Measurements from ENCODE around the gene TRPM3. TPM values are rescaled to one million over a fixed set of nuclear protein-coding genes. Genes with fewer than 3 reads are reported as not detected.

Gene TRPM3
- total RNA-seq, 1 experiment from 2014 or later: 0.26 TPM

GRCh38 chr9:70994582-70994981 is 126.8 kb downstream of the TRPM3 start:
- TF ChIP-seq EZH2 (IDR thresholded peaks at IDR 0.05; ENCODE audit: low read depth): no peak
- no peak overlapping the region for H2AFZ ChIP-seq
- no peaks in the 10 kb centered on the region for H3K27me3 ChIP-seq (ENCODE audit: insufficient read depth, low read depth)
- no peaks in the 10 kb centered on the region for H3K79me2 ChIP-seq (ENCODE audit: low read depth)
- CTCF ChIA-PET: no interaction called here
- no peak overlapping the region for H3K4me2 ChIP-seq
- H3K4me1 ChIP-seq (replicated peaks; ENCODE audit: insufficient read depth): no peaks in the 10 kb centered on the region
- H3K9me2 ChIP-seq (ENCODE audit: insufficient read depth): no peaks in the 10 kb centered on the region
- BruUV-seq (replicated peaks): no TSS peak
- H3K9me3 ChIP-seq (ENCODE audit: insufficient read depth, low read depth): no peaks in the 10 kb centered on the region
- H3K36me3 ChIP-seq (ENCODE audit: low read depth): no peaks in the 10 kb centered on the region
- H3F3A ChIP-seq (ENCODE audit: insufficient read depth, low read depth): no peaks in the 10 kb centered on the region
- H3K4me3 ChIP-seq: no peak overlapping the region
- intact Hi-C loops (cut with micrococcal nuclease; ENCODE audit: unreplicated experiment): no loop called here
- DNase-seq: no peak
- H4K20me1 ChIP-seq (ENCODE audit: insufficient read depth): no peaks in the 10 kb centered on the region
- POLR2A ChIA-PET (ENCODE audit: unreplicated experiment): no interaction called here
- no peak overlapping the region for H3K27ac ChIP-seq

DNA sequence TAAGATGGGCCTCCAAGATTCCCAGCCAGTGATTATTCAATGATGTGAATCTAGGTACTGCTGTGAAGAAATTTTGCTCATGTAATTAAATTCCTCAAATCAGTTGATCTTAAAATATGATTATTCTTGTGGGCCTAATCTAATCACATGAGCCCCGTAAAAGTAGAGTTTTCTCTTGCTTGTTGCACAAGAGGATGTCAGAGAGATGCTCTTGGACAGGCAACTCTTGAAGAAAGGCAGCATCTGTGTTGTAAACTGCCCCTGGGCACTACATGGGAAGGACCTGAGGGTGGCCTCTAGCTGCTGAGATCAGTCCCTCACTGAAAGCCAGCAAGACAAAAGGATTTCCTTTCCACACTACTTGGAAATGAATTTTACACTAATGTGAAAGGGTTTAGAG is 132.9 kb downstream of the TRPM3 start:
- TF ChIP-seq, protein P1, sequence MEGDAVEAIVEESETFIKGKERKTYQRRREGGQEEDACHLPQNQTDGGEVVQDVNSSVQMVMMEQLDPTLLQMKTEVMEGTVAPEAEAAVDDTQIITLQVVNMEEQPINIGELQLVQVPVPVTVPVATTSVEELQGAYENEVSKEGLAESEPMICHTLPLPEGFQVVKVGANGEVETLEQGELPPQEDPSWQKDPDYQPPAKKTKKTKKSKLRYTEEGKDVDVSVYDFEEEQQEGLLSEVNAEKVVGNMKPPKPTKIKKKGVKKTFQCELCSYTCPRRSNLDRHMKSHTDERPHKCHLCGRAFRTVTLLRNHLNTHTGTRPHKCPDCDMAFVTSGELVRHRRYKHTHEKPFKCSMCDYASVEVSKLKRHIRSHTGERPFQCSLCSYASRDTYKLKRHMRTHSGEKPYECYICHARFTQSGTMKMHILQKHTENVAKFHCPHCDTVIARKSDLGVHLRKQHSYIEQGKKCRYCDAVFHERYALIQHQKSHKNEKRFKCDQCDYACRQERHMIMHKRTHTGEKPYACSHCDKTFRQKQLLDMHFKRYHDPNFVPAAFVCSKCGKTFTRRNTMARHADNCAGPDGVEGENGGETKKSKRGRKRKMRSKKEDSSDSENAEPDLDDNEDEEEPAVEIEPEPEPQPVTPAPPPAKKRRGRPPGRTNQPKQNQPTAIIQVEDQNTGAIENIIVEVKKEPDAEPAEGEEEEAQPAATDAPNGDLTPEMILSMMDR (conservative IDR thresholded peaks at IDR 0.05): no peak
- TF ChIP-seq EZH2 (IDR thresholded peaks at IDR 0.05; ENCODE audit: low read depth): no peak
- no peaks in the 10 kb centered on the region for H3K9me2 ChIP-seq (ENCODE audit: insufficient read depth)
- no peaks in the 10 kb centered on the region for H3K4me1 ChIP-seq (replicated peaks; ENCODE audit: insufficient read depth)
- H3K36me3 ChIP-seq (ENCODE audit: low read depth): no peaks in the 10 kb centered on the region
- ChIA-PET POLR2A (ENCODE audit: unreplicated experiment) (no interaction called here), CTCF (no interaction called here)
- no peak overlapping the region for H3K4me3 ChIP-seq
- no peaks in the 10 kb centered on the region for H4K20me1 ChIP-seq (ENCODE audit: insufficient read depth)
- H3K4me2 ChIP-seq: no peak overlapping the region
- no peaks in the 10 kb centered on the region for H3F3A ChIP-seq (ENCODE audit: insufficient read depth, low read depth)
- no peaks in the 10 kb centered on the region for H3K79me2 ChIP-seq (ENCODE audit: low read depth)
- no peak overlapping the region for H2AFZ ChIP-seq
- no peak for DNase-seq
- no TSS peak for BruUV-seq (replicated peaks)
- no peaks in the 10 kb centered on the region for H3K27me3 ChIP-seq (ENCODE audit: insufficient read depth, low read depth)
- intact Hi-C loops (cut with micrococcal nuclease; ENCODE audit: unreplicated experiment): no loop called here
- no peaks in the 10 kb centered on the region for H3K9me3 ChIP-seq (ENCODE audit: insufficient read depth, low read depth)
- H3K27ac ChIP-seq: no peak overlapping the region

GRCh38 chr9:70987986-70988385 is 133.4 kb downstream of the TRPM3 start:
- CTCF ChIA-PET: no interaction called here
- Histone ChIP-seq H3K4me2 (no peak overlapping the region), H3K79me2 (ENCODE audit: low read depth) (no peaks in the 10 kb centered on the region), H3K27me3 (ENCODE audit: insufficient read depth, low read depth) (no peaks in the 10 kb centered on the region), H3K4me3 (no peak overlapping the region), H3K27ac (no peak overlapping the region), H3K9me3 (ENCODE audit: insufficient read depth, low read depth) (no peaks in the 10 kb centered on the region), H2AFZ (no peak overlapping the region), H3K36me3 (ENCODE audit: low read depth) (no peaks in the 10 kb centered on the region), H4K20me1 (ENCODE audit: insufficient read depth) (no peaks in the 10 kb centered on the region), H3K4me1 (replicated peaks; ENCODE audit: insufficient read depth) (no peaks in the 10 kb centered on the region), H3F3A (ENCODE audit: insufficient read depth, low read depth) (no peaks in the 10 kb centered on the region), H3K9me2 (ENCODE audit: insufficient read depth) (no peaks in the 10 kb centered on the region)
- DNase-seq: no peak
- POLR2A ChIA-PET (ENCODE audit: unreplicated experiment): no interaction called here
- TF ChIP-seq, protein P1 (conservative IDR thresholded peaks at IDR 0.05): no peak
- TF ChIP-seq EZH2 (IDR thresholded peaks at IDR 0.05; ENCODE audit: low read depth): no peak
- intact Hi-C loops (cut with micrococcal nuclease; ENCODE audit: unreplicated experiment): no loop called here
- no TSS peak for BruUV-seq (replicated peaks)

GRCh38 chr9:70986984-70987383 is 134.4 kb downstream of the TRPM3 start:
- Histone ChIP-seq H3K36me3 (ENCODE audit: low read depth) (no peaks in the 10 kb centered on the region), H3K79me2 (ENCODE audit: low read depth) (no peaks in the 10 kb centered on the region), H2AFZ (no peak overlapping the region), H4K20me1 (ENCODE audit: insufficient read depth) (no peaks in the 10 kb centered on the region), H3K4me2 (no peak overlapping the region), H3K27ac (no peak overlapping the region), H3F3A (ENCODE audit: insufficient read depth, low read depth) (no peaks in the 10 kb centered on the region), H3K9me2 (ENCODE audit: insufficient read depth) (no peaks in the 10 kb centered on the region), H3K9me3 (ENCODE audit: insufficient read depth, low read depth) (no peaks in the 10 kb centered on the region), H3K27me3 (ENCODE audit: insufficient read depth, low read depth) (no peaks in the 10 kb centered on the region), H3K4me1 (replicated peaks; ENCODE audit: insufficient read depth) (no peaks in the 10 kb centered on the region), H3K4me3 (no peak overlapping the region)
- TF ChIP-seq, protein P1 (conservative IDR thresholded peaks at IDR 0.05): no peak
- TF ChIP-seq EZH2 (IDR thresholded peaks at IDR 0.05; ENCODE audit: low read depth): no peak
- ChIA-PET CTCF (no interaction called here), POLR2A (ENCODE audit: unreplicated experiment) (no interaction called here)
- intact Hi-C loops (cut with micrococcal nuclease; ENCODE audit: unreplicated experiment): no loop called here
- DNase-seq: no peak
- BruUV-seq (replicated peaks): no TSS peak
